ENCODE data around the gene IDI1.
"Not testable (repeated sequence)": the region's sequence is repeated elsewhere in the genome, so short reads cannot be mapped to it uniquely, and the experiment has no call there.

The IDI1 gene

GRCh38 chr10:1033601-1034000 lies 15.3 kb downstream of the IDI1 start:
- no peak for DNase-seq

GRCh38 chr10:1029838-1030237 lies 19.1 kb downstream of the IDI1 start:
- no peak for DNase-seq

GRCh38 chr10:1026578-1026977 lies 22.3 kb downstream of the IDI1 start:
- no peak for DNase-seq

GRCh38 chr10:1025683-1026082 lies 23.2 kb downstream of the IDI1 start, which contains the start of gene IDI2:
IDI2 (minus strand) TSS chr10:1025859; CDS start chr10:1024723, 1,136 bp downstream.
- DNase-seq, result no peak

GRCh38 chr10:1024103-1024502 lies 24.8 kb downstream of the IDI1 start:
- no peak for DNase-seq

GRCh38 chr10:1022413-1022812 lies 26.5 kb downstream of the IDI1 start:
- DNase-seq, result no peak

- DNase-seq, result no peak
Measured at GRCh38 chr10:1020958-1021357, 28.0 kb downstream of the IDI1 start.

- no peak for DNase-seq
Measured at GRCh38 chr10:1020460-1020859, 28.5 kb downstream of the IDI1 start.

GRCh38 chr10:1019362-1019761 lies 29.6 kb downstream of the IDI1 start:
- DNase-seq, result no peak

- DNase-seq, result no peak
Measured at GRCh38 chr10:1015688-1016087, 33.2 kb downstream of the IDI1 start.

GRCh38 chr10:1011696-1012095 lies 37.2 kb downstream of the IDI1 start:
- DNase-seq, result no peak

- no peak for DNase-seq
Measured at GRCh38 chr10:1010703-1011102, 38.2 kb downstream of the IDI1 start.

- not testable (repeated sequence) for DNase-seq
Measured at GRCh38 chr10:1009947-1010346, 39.0 kb downstream of the IDI1 start.

GRCh38 chr10:1009071-1009494 lies 39.8 kb downstream of the IDI1 start:
- DNase-seq, result no peak

GRCh38 chr10:1007583-1007982 lies 41.3 kb downstream of the IDI1 start:
- no peak for DNase-seq

- no peak for DNase-seq
Measured at GRCh38 chr10:1006573-1006972, 42.3 kb downstream of the IDI1 start.

GRCh38 chr10:1003884-1004670 lies 44.8 kb downstream of the IDI1 start:
- no peak for DNase-seq

- no peak for DNase-seq
Measured at GRCh38 chr10:1002425-1003006, 46.4 kb downstream of the IDI1 start.

GRCh38 chr10:997266-998022 lies 51.5 kb downstream of the IDI1 start:
- no peak for DNase-seq

- no peak for DNase-seq
Measured at GRCh38 chr10:996031-996430, 52.9 kb downstream of the IDI1 start.

- no peak for DNase-seq
Measured at GRCh38 chr10:995559-995926, 53.4 kb downstream of the IDI1 start.

GRCh38 chr10:994836-995558 lies 53.9 kb downstream of the IDI1 start:
- no peak for DNase-seq

- no peak for DNase-seq
Measured at GRCh38 chr10:992871-993270, 56.0 kb downstream of the IDI1 start.
